ENCODE data around the gene SPATA21. TPM values are rescaled to one million over a fixed set of nuclear protein-coding genes. Genes with fewer than 3 reads are reported as not detected.

Gene SPATA21
- total RNA-seq, 2 experiments from 2014 or later = not detected

- no peaks in the 10 kb centered on the region for H3K9me3 Mint-ChIP-seq
- peaks cover 64% of the 10 kb centered on the region for H3K4me1 Mint-ChIP-seq (ENCODE audit: low read depth)
- H3K27ac Mint-ChIP-seq = peak overlapping the region; percentile 86
- DNase-seq (no peak), ATAC-seq (no peak)
- TF ChIP-seq, protein P1, sequence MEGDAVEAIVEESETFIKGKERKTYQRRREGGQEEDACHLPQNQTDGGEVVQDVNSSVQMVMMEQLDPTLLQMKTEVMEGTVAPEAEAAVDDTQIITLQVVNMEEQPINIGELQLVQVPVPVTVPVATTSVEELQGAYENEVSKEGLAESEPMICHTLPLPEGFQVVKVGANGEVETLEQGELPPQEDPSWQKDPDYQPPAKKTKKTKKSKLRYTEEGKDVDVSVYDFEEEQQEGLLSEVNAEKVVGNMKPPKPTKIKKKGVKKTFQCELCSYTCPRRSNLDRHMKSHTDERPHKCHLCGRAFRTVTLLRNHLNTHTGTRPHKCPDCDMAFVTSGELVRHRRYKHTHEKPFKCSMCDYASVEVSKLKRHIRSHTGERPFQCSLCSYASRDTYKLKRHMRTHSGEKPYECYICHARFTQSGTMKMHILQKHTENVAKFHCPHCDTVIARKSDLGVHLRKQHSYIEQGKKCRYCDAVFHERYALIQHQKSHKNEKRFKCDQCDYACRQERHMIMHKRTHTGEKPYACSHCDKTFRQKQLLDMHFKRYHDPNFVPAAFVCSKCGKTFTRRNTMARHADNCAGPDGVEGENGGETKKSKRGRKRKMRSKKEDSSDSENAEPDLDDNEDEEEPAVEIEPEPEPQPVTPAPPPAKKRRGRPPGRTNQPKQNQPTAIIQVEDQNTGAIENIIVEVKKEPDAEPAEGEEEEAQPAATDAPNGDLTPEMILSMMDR (IDR thresholded peaks at IDR 0.05) = no peak
- peaks cover 24% of the 10 kb centered on the region for H3K36me3 Mint-ChIP-seq (ENCODE audit: low read depth)
- POLR2A ChIA-PET = interaction anchor here (0.6 to 3.4 kb wide), 5 partner anchors 8 to 127 kb away, joined by 3 to 14 read pairs (median 3); partner anchors contain the start of genes NECAP2 and SZRD1
- H3K4me3 Mint-ChIP-seq = no peak overlapping the region
- intact Hi-C loops (cut with micrococcal nuclease) = no loop called here
- CTCF ChIA-PET = interaction anchor here (0.9 to 1.4 kb wide), 3 partner anchors 10 to 22 kb away, joined by 3 to 6 read pairs (median 3); no protein-coding TSS in a partner anchor
- no peaks in the 10 kb centered on the region for H3K27me3 Mint-ChIP-seq
Observed at GRCh38 chr1:16385659-16386453, 51.4 kb downstream of the SPATA21 start.

DNA sequence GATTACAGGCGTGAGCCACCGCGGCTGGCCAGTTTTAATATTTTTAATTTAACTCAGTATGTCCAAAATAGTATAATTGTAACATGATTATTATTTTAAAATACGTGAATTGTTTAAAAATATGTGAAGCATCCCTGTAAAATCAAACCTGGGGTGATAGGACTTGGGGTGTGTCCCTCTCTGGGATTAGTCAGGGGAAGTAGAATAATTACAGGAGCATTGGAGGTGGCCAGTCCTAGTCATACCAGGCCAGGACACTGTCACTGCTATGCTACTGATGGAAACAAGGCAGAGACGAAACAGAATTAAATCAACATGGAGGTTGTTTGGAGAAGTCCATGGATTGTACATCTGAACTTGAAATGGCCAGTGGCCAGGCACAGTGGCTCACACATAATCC lies 53.3 kb downstream of the SPATA21 start:
- H3K4me1 Mint-ChIP-seq (ENCODE audit: low read depth) = peaks cover 59% of the 10 kb centered on the region
- peaks cover 21% of the 10 kb centered on the region for H3K36me3 Mint-ChIP-seq (ENCODE audit: low read depth)
- no peak for DNase-seq

DNA sequence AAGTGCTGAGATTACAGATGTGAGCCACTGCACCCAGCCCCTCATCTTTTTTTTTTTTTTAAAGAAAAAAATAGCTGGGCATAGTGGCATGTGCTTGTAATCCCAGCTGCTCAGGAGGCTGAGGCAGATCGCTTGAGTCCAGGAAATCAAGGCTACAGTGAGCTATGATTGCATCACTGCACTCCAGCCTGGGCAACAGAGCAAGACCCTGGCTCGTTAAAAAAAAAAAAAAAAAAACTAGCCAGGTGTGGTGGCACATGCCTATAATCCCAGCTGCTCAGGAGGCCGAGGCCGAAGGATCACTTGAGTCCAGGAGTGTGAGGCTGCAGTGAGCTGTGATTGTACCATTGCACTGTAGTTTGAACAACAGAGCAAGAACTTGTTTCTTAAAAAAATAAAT lies 56.4 kb downstream of the SPATA21 start:
- intact Hi-C loops (cut with micrococcal nuclease) = no loop called here
- no peaks in the 10 kb centered on the region for H3K27me3 Mint-ChIP-seq
- TF ChIP-seq, protein P1 (IDR thresholded peaks at IDR 0.05) = no peak
- peaks cover 54% of the 10 kb centered on the region for H3K4me1 Mint-ChIP-seq (ENCODE audit: low read depth)
- H3K9me3 Mint-ChIP-seq = no peaks in the 10 kb centered on the region
- no peak overlapping the region for H3K27ac Mint-ChIP-seq
- H3K36me3 Mint-ChIP-seq (ENCODE audit: low read depth) = peaks cover 18% of the 10 kb centered on the region
- ATAC-seq (no peak), DNase-seq (no peak)
- ChIA-PET CTCF (no interaction called here), POLR2A (interaction anchor here (1.1 to 1.5 kb wide), 3 partner anchors 10 to 18 kb away, joined by 3 read pairs; no protein-coding TSS in a partner anchor)
- H3K4me3 Mint-ChIP-seq = no peak overlapping the region

More for the DNA sequence above, 53.3 kb downstream of the SPATA21 start:
- Mint-ChIP-seq H3K27ac (peak overlapping the region; percentile 55), H3K27me3 (no peaks in the 10 kb centered on the region), H3K4me3 (no peak overlapping the region), H3K9me3 (no peaks in the 10 kb centered on the region)
- POLR2A ChIA-PET = no interaction called here
- no peak for ATAC-seq
- intact Hi-C loops (cut with micrococcal nuclease) = no loop called here
- CTCF ChIA-PET = no interaction called here
- TF ChIP-seq, protein P1 (IDR thresholded peaks at IDR 0.05) = no peak

- no peaks in the 10 kb centered on the region for H3K27me3 Mint-ChIP-seq
- intact Hi-C loops (cut with micrococcal nuclease) = no loop called here
Observed at GRCh38 chr1:16378443-16378842, 58.8 kb downstream of the SPATA21 start.

More at GRCh38 chr1:16378443-16378842, 58.8 kb downstream of the SPATA21 start:
- Mint-ChIP-seq H3K4me3 (no peak overlapping the region), H3K9me3 (no peaks in the 10 kb centered on the region), H3K4me1 (ENCODE audit: low read depth) (peaks cover 54% of the 10 kb centered on the region), H3K27ac (no peak overlapping the region), H3K36me3 (ENCODE audit: low read depth) (peaks cover 26% of the 10 kb centered on the region)
- TF ChIP-seq, protein P1 (IDR thresholded peaks at IDR 0.05) = no peak
- POLR2A ChIA-PET = interaction anchor here (1.5 kb wide), 1 partner anchor 14 kb away, joined by 4 read pairs; no protein-coding TSS in a partner anchor
- no peak for ATAC-seq
- no peak for DNase-seq
- CTCF ChIA-PET = interaction anchor here (1.2 kb wide), 1 partner anchor 11 kb away, joined by 5 read pairs; the partner anchor contains the start of gene SZRD1
